GM12878 (cell line): Measurements from ENCODE around the gene SOD2. TPM values are rescaled to one million over a fixed set of nuclear protein-coding genes. Genes with fewer than 3 reads are reported as not detected.
A peak's percentile ranks its signal among the peaks of the same experiment; 100 is the strongest.

Experiments used
- ATAC-seq: fragments of 200-7000 bp; cut with Tn5 transposase; 3 replicates; pipeline ENCODE4 v1.9.1; 2020; ENCODE audit warnings: mild to moderate bottlenecking, moderate library complexity
- BruUV-seq: library from RNA; stranded (reverse); fragments of 400-500 nt; replicated peaks from 2 replicates; lab custom pipeline; 2021; lab: Mats Ljungman, UMichigan
- CTCF ChIA-PET: fragments of 300-600 bp; sonication (Branson Sonifier 250); formaldehyde crosslinking; extraction: SDS; loops from one replicate; lab custom pipeline; 2021; ENCODE audit warnings: inconsistent platforms; lab: Yijun Ruan, JAX
- POLR2A ChIA-PET: fragments of 350-600 bp; formaldehyde crosslinking; extraction: SDS; loops from one replicate; lab custom pipeline; 2021; ENCODE audit warnings: inconsistent platforms; lab: Charles Lee
- RAD21 ChIA-PET: fragments of 300-600 bp; sonication (Branson Sonifier 250); formaldehyde crosslinking; loops from one replicate; lab custom pipeline; 2023; ENCODE audit warnings: antibody characterized with exemption; ENCODE audit not compliant: unreplicated experiment; lab: Charles Lee
- SMC1A ChIA-PET: fragments of 300-600 bp; sonication (Branson Sonifier 250); formaldehyde crosslinking; loops from one replicate; lab custom pipeline; 2023; ENCODE audit not compliant: unreplicated experiment, uncharacterized antibody; lab: Charles Lee
- DNase-seq: peaks from one replicate; pipeline ENCODE4 v3.0.0-alpha.2; 2011; ENCODE audit warnings: low read depth, low spot score
- FAIRE-seq: peaks from 3 replicates; lab custom pipeline; 2011; peaks lifted over from hg19 to GRCh38; lab: Jason Lieb, UNC
- H2AFZ ChIP-seq: 2 replicates; pipeline ENCODE4 v1.6.0; 2011; ENCODE audit warnings: low read depth, low read length, control low read depth; ENCODE audit not compliant: control insufficient read depth
- H3K27ac ChIP-seq: 2 replicates; pipeline ENCODE4 v1.5.1; 2011; ENCODE audit warnings: control low read depth; ENCODE audit not compliant: control insufficient read depth, insufficient read depth
- H3K27me3 ChIP-seq, 2 experiments: replicated peaks in 1 of 2; 2 replicates each; pipeline versions ENCODE4 v1.6.0 to v1.6.1; 2011; ENCODE audit warnings: low read length in 1 of 2; ENCODE audit not compliant: control insufficient read depth in 2 of 2, insufficient read depth in 2 of 2
- H3K36me3 ChIP-seq, 2 experiments: 2 replicates each; pipeline ENCODE4 v1.5.1; 2011; ENCODE audit warnings: low read length in 1 of 2; ENCODE audit not compliant: control insufficient read depth in 2 of 2, insufficient read depth in 2 of 2
- H3K4me1 ChIP-seq: 2 replicates; pipeline ENCODE4 v1.6.1; 2011; ENCODE audit warnings: mild to moderate bottlenecking, low read length, moderate library complexity, mixed read lengths; ENCODE audit not compliant: control insufficient read depth, insufficient read depth
- H3K4me2 ChIP-seq: 2 replicates; pipeline ENCODE4 v1.6.0; 2011; ENCODE audit warnings: control low read depth; ENCODE audit not compliant: control insufficient read depth, insufficient read depth
- H3K4me3 ChIP-seq: fragments of 200-600 bp; sonication (generic); 2 replicates; pipeline ENCODE4 v1.5.1; 2016
- H3K79me2 ChIP-seq: 2 replicates; pipeline ENCODE4 v1.6.0; 2011; ENCODE audit warnings: low read length; ENCODE audit not compliant: control insufficient read depth, insufficient read depth
- H3K9ac ChIP-seq: 2 replicates; pipeline ENCODE4 v1.8.0; 2011; ENCODE audit warnings: low read length, control low read depth, mixed read lengths; ENCODE audit not compliant: control insufficient read depth, insufficient read depth
- H3K9me3 ChIP-seq: replicated peaks from 3 replicates; pipeline ENCODE4 v1.5.1; 2011; ENCODE audit warnings: mild to moderate bottlenecking, low read length; ENCODE audit not compliant: control insufficient read depth, insufficient read depth
- H4K20me1 ChIP-seq: 2 replicates; pipeline ENCODE4 v1.6.0; 2011; ENCODE audit not compliant: control insufficient read depth, insufficient read depth
- ATF7 ChIP-seq: fragments of 450-650 bp; IDR thresholded peaks from 2 replicates; pipeline ENCODE4 v1.6.1; 2016; ENCODE audit warnings: low read depth, mild to moderate bottlenecking
- MYC ChIP-seq: IDR thresholded peaks from 2 replicates; pipeline ENCODE4 v1.6.1; 2011; ENCODE audit warnings: mild to moderate bottlenecking, low read length, moderate library complexity, inconsistent platforms; ENCODE audit not compliant: insufficient read depth, insufficient replicate concordance, insufficient read length, severe bottlenecking
- RAD21 ChIP-seq: IDR thresholded peaks from 2 replicates; pipeline ENCODE4 v1.6.1; 2011; ENCODE audit warnings: mild to moderate bottlenecking, low read depth, low read length, moderate library complexity; ENCODE audit not compliant: insufficient read depth
- RAD51 ChIP-seq: fragments of 450-650 bp; IDR thresholded peaks from 2 replicates; pipeline ENCODE4 v1.6.1; 2016; ENCODE audit warnings: moderate library complexity, mild to moderate bottlenecking, inconsistent platforms
- RUNX3 ChIP-seq: IDR thresholded peaks from 2 replicates; pipeline ENCODE4 v1.6.1; 2012; ENCODE audit warnings: low read length, inconsistent platforms
- SMC3 ChIP-seq: IDR thresholded peaks from 2 replicates; pipeline ENCODE4 v1.6.1; 2011; ENCODE audit warnings: low read length, improper control_type of control experiment, borderline replicate concordance
- TBL1XR1 ChIP-seq: IDR thresholded peaks from 2 replicates; pipeline ENCODE4 v1.6.1; 2012; ENCODE audit warnings: low read depth, low read length, improper control_type of control experiment
- TCF12 ChIP-seq: IDR thresholded peaks from 2 replicates; pipeline ENCODE4 v1.6.1; 2011; ENCODE audit warnings: low read depth, mild to moderate bottlenecking, low read length
- TCF7 ChIP-seq: IDR thresholded peaks from 2 replicates; pipeline ENCODE4 v1.6.1; 2014; ENCODE audit warnings: antibody characterized with exemption, borderline replicate concordance
- ZBTB40 ChIP-seq: fragments of 450-650 bp; IDR thresholded peaks from 2 replicates; pipeline ENCODE4 v1.6.1; 2016; ENCODE audit warnings: mild to moderate bottlenecking, moderate library complexity, borderline replicate concordance
- ZNF384 ChIP-seq: IDR thresholded peaks from 2 replicates; pipeline ENCODE4 v1.6.1; 2012; ENCODE audit warnings: low read depth, mild to moderate bottlenecking, low read length, improper control_type of control experiment, borderline replicate concordance
- WGBS: methylation state at CpG from one replicate; pipeline ENCODE4 v1.1.6; 2016; ENCODE audit warnings: low lambda C conversion rate; ENCODE audit not compliant: insufficient replicate concordance, insufficient coverage; ENCODE audit errors: missing lambda C conversion rate; 5-methylcytosine and 5-hydroxymethylcytosine counted together
- in situ Hi-C: fragments of 300-500 bp; cut with MboI; formaldehyde crosslinking; loops from 9 replicates; pipeline ENCODE4 v1.14.3; 2018; ENCODE audit warnings: mixed read lengths
- intact Hi-C: fragments of 100-400 bp; cut with micrococcal nuclease; formaldehyde crosslinking; loops from one replicate; pipeline ENCODE4 v1.14.2; 2022; ENCODE audit not compliant: unreplicated experiment
- polyA plus RNA-seq, 11 experiments: library from polyadenylated mRNA; depleted of rRNA in 4 of 11; unstranded in 6 of 11; stranded (reverse) in 5 of 11; fragments of >200 nt; fragmentation: Nextera tagmentation in 4 of 11; fragmentation: Illumina TruSeq in 1 of 11; extraction: Ambion mirVana in 4 of 11; extraction: Trizol in 1 of 11; gene quantifications; 1 replicate in 1 of 11; 2 replicates in 10 of 11; pipeline versions ENCODE4 v1.2.1 to v1.2.3, GENCODE V29; 2011 to 2016; ENCODE audit warnings: inconsistent platforms in 2 of 11, missing spikeins in 2 of 11, low read depth in 1 of 11
- total RNA-seq, 4 experiments: library from RNA; depleted of rRNA in 3 of 4; stranded (reverse); fragments of >200 nt in 3 of 4; fragmentation: Illumina TruSeq in 1 of 4; extraction: Trizol in 1 of 4; gene quantifications; 2 replicates each; pipeline versions ENCODE4 v1.2.1 to v1.2.3, GENCODE V29; 2013 to 2021

The SOD2 gene
- total and polyA plus RNA-seq, 10 of the 15 experiments (the other 5 are each of a cell fraction or from before 2014, with no cell fraction given) = 12.1 to 55.8 (median 39.1) TPM

DNA sequence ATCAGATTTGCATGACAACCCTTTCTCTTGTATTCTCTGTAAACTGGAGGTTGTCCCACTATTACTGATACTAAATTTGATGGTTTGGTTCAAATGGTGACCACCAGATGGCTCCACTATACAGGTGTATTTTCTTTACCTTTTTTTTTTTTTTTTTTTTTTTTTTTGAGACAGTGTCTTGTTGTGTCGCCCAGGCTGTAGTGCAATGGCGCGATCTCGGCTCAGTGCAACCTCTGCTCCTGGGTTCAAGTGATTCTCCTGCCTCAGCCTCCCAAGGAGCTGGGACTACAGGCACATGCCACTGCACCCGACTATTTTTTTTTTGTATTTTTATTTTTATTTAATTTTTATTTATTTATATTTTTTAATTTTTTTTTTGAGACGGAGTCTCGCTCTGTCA, 27.7 kb upstream of the SOD2 start (continued):
- TF ChIP-seq ZBTB40 (peak; percentile 53; the same call in 1 of the 2 replicates), RAD21 (peak; percentile 59), RUNX3 (peak; percentile 14; the same call in 1 of the 2 replicates), SMC3 (peak; percentile 39; the same call in 1 of the 2 replicates), ZNF384 (peak; percentile 97), TBL1XR1 (no peak), TCF12 (no peak)
- TF ChIP-seq, all 136 proteins: peak for 6

DNA sequence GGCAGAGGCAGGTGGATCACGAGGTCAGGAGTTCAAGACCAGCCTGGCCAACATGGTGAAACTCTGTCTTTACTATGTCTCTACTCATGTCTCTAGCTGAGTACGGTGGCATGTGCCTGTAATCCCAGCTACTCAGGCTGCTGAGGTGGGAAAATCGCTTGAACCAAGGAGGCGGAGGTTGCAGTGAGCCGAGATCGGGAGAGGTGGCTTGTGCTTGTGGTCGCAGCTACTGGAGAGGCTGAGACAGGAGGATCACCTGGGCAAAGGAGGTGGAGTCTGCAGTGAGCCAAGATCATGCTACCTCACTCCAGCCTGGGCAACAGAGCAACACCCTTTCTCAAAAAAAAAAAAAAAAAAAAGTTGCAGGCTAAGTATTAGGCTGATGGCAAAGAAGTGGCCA, 26.2 kb upstream of the SOD2 start:
- Histone ChIP-seq H3K4me3 (no peak overlapping the region), H4K20me1 (no peaks in the 10 kb centered on the region), H3K4me1 (no peaks in the 10 kb centered on the region), H3K27me3 (no peaks in the 10 kb centered on the region), H2AFZ (no peak overlapping the region), H3K4me2 (no peak overlapping the region), H3K79me2 (peaks cover 13% of the 10 kb centered on the region), H3K9ac (no peak overlapping the region), H3K9me3 (no peaks in the 10 kb centered on the region; the same call in 2 of the 3 replicates), H3K36me3 (no peaks in the 10 kb centered on the region), H3K27ac (no peak overlapping the region)
- intact Hi-C loops (no loop called here), in situ Hi-C loops (loop anchor here (25.0 kb wide), 1 partner anchor 743 kb away; no protein-coding TSS in a partner anchor)
- ATAC-seq (no peak), FAIRE-seq (no peak), DNase-seq (no peak)
- TF ChIP-seq MYC (no peak), RAD51 (no peak), ATF7 (no peak), TCF7 (no peak)
- ChIA-PET SMC1A (interaction anchor here (1.1 to 2.3 kb wide), 3 partner anchors 42 to 350 kb away, joined by 4 to 11 read pairs (median 6); partner anchors contain the start of gene ACAT2), POLR2A (interaction anchor here (1.0 to 1.5 kb wide), 3 partner anchors 24 to 245 kb away, joined by 3 to 4 read pairs (median 3); partner anchors contain the start of gene MRPL18), CTCF (interaction anchor here (0.7 to 3.9 kb wide), 14 partner anchors 9 to 277 kb away, joined by 3 to 15 read pairs (median 3); no protein-coding TSS in a partner anchor), RAD21 (interaction anchor here (0.6 to 0.8 kb wide), 2 partner anchors 116 to 134 kb away, joined by 3 to 4 read pairs; no protein-coding TSS in a partner anchor)
- 98% methylated on average over 7 of the region's 7 CpGs for WGBS
- no TSS peak for BruUV-seq
